Measurements from ENCODE around the gene SERTAD2. TPM values are rescaled to one million over a fixed set of nuclear protein-coding genes. Genes with fewer than 3 reads are reported as not detected.

SERTAD2 gene
- total RNA-seq, 4 donors from 2014 or later, result 5.4 to 22.1 (median 13.2) TPM

DNA sequence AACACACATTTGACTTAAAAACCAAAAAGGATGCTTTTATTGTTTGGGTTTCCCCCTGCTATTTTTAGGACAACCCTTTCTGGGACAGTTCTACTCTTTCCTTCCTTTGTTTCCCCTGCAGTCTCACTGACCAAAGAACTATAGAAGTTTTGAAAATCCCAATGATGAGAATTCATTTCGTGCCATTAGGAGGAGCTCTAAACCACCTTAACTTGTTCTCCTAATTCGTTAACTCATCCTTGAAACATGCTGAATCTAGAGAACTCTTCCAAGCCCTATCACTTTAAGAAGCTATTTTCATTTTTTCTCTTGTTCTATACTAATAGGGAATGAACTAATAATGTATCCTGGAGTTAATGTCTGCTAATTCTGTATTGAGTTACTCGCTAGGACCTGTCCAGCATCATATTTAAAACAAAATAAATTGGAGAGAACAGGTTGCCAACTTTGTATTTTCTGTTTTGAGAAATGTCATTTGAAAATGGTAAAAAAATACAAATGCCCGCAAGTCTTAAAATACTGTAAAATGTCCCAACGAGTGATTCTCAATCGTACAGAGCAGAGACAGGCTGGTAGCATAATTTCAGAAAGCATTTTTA is 66.7 kb downstream of the SERTAD2 start:
- H3K36me3 ChIP-seq, result peaks cover 0 to 38% (median 7%) of the 10 kb centered on the region in 4 donors
- peaks cover 0 to 7% (median 0%) of the 10 kb centered on the region in 4 donors for H3K4me1 ChIP-seq
- no peak for TF ChIP-seq EP300 (IDR thresholded peaks at IDR 0.05; ENCODE audit: low read depth)
- TF ChIP-seq, protein P1, sequence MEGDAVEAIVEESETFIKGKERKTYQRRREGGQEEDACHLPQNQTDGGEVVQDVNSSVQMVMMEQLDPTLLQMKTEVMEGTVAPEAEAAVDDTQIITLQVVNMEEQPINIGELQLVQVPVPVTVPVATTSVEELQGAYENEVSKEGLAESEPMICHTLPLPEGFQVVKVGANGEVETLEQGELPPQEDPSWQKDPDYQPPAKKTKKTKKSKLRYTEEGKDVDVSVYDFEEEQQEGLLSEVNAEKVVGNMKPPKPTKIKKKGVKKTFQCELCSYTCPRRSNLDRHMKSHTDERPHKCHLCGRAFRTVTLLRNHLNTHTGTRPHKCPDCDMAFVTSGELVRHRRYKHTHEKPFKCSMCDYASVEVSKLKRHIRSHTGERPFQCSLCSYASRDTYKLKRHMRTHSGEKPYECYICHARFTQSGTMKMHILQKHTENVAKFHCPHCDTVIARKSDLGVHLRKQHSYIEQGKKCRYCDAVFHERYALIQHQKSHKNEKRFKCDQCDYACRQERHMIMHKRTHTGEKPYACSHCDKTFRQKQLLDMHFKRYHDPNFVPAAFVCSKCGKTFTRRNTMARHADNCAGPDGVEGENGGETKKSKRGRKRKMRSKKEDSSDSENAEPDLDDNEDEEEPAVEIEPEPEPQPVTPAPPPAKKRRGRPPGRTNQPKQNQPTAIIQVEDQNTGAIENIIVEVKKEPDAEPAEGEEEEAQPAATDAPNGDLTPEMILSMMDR (IDR thresholded peaks at IDR 0.05), result peak; percentile 50 to 67 (median 59)
- H3K4me3 ChIP-seq, result no peak overlapping the region
- H3K27ac ChIP-seq, result no peak overlapping the region
- in situ Hi-C loops (cut with MboI; ENCODE audit: low pct_ligation_motif_present in 1 of 4, low pct_unique_long_range_greater_than_20kb in 1 of 4, low sequenced_read_pairs in 3 of 4), result no loop called here
- no peak for DNase-seq
- 57 to 67% methylated on average over 6 of the region's 6 CpGs for WGBS, 2 donors (ENCODE audit: low coverage in 1 of 2)
- no peaks in the 10 kb centered on the region for H3K27me3 ChIP-seq
- intact Hi-C loops (cut with DNase I; ENCODE audit: low total_unique reads), result no loop called here
- no peaks in the 10 kb centered on the region for H3K9me3 ChIP-seq

DNA sequence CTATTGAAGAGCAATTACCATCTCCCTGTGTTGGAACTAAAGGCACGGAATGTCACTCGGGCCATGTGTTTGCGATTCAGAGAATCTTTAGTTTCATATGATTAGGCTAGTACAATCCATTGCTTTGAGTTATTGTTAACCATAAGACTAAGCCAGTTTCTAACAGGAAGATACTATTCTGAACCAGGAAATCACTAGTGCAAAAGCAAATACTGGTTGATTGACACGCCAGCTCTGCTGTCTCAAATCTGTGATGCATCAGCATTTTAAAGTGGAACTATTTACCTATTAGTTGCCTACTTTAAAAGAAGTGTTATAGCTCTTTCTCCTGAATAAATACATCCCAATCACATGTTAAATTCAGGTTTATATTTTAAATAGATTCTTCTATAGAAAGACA is 67.7 kb downstream of the SERTAD2 start:
- Histone ChIP-seq H3K9me3 (no peaks in the 10 kb centered on the region), H3K27ac (no peak overlapping the region), H3K4me3 (no peak overlapping the region), H3K27me3 (no peaks in the 10 kb centered on the region), H3K4me1 (peaks cover 0 to 7% (median 0%) of the 10 kb centered on the region in 4 donors), H3K36me3 (peaks cover 0 to 38% (median 2%) of the 10 kb centered on the region in 4 donors)
- intact Hi-C loops (cut with DNase I; ENCODE audit: low total_unique reads) (no loop called here), in situ Hi-C loops (cut with MboI; ENCODE audit: low pct_ligation_motif_present in 1 of 4, low pct_unique_long_range_greater_than_20kb in 1 of 4, low sequenced_read_pairs in 3 of 4) (no loop called here)
- no peak for DNase-seq
- WGBS, 2 donors (ENCODE audit: low coverage in 1 of 2), result 57 to 71% methylated on average over 1 to 4 of the region's 4 CpGs
- TF ChIP-seq EP300 (IDR thresholded peaks at IDR 0.05; ENCODE audit: low read depth) (no peak), POLR2A (IDR thresholded peaks at IDR 0.05) (no peak), POLR2AphosphoS5 (IDR thresholded peaks at IDR 0.05) (no peak)
- TF ChIP-seq, protein P1 (IDR thresholded peaks at IDR 0.05), result no peak

- H3K4me1 ChIP-seq, result peaks cover 0 to 7% (median 0%) of the 10 kb centered on the region in 4 donors
- DNase-seq, result no peak
- H3K27ac ChIP-seq, result no peak overlapping the region
- H3K9me3 ChIP-seq, result no peaks in the 10 kb centered on the region
- H3K4me3 ChIP-seq, result no peak overlapping the region
- H3K36me3 ChIP-seq, result peaks cover 0 to 28% (median 4%) of the 10 kb centered on the region in 4 donors
- in situ Hi-C loops (cut with MboI; ENCODE audit: low pct_ligation_motif_present in 1 of 4, low pct_unique_long_range_greater_than_20kb in 1 of 4, low sequenced_read_pairs in 3 of 4) (no loop called here), intact Hi-C loops (cut with DNase I; ENCODE audit: low total_unique reads) (no loop called here)
- TF ChIP-seq, protein P1 (IDR thresholded peaks at IDR 0.05), result no peak
- TF ChIP-seq POLR2A (IDR thresholded peaks at IDR 0.05), result no peak
- no peak for TF ChIP-seq POLR2AphosphoS5 (IDR thresholded peaks at IDR 0.05)
- no peak for TF ChIP-seq EP300 (IDR thresholded peaks at IDR 0.05; ENCODE audit: low read depth)
- no peaks in the 10 kb centered on the region for H3K27me3 ChIP-seq
- WGBS, 2 donors (ENCODE audit: low coverage in 1 of 2), result 69 to 73% methylated on average over 5 of the region's 5 CpGs
Measured at GRCh38 chr2:64582774-64583340, 70.9 kb downstream of the SERTAD2 start.

- no peaks in the 10 kb centered on the region for H3K27me3 ChIP-seq
- peaks cover 0 to 30% (median 6%) of the 10 kb centered on the region in 4 donors for H3K36me3 ChIP-seq
- H3K4me1 ChIP-seq, result peaks cover 0 to 4% (median 0%) of the 10 kb centered on the region in 4 donors
- no peak for DNase-seq
- 94 to 100% methylated on average over 1 of the region's 1 CpG for WGBS, 2 donors (ENCODE audit: low coverage in 1 of 2)
- H3K27ac ChIP-seq, result no peak overlapping the region
- no peaks in the 10 kb centered on the region for H3K9me3 ChIP-seq
- in situ Hi-C loops (cut with MboI; ENCODE audit: low pct_ligation_motif_present in 1 of 4, low pct_unique_long_range_greater_than_20kb in 1 of 4, low sequenced_read_pairs in 3 of 4), result no loop called here
- H3K4me3 ChIP-seq, result no peak overlapping the region
- intact Hi-C loops (cut with DNase I; ENCODE audit: low total_unique reads), result no loop called here
- TF ChIP-seq POLR2A (IDR thresholded peaks at IDR 0.05), result no peak
- no peak for TF ChIP-seq POLR2AphosphoS5 (IDR thresholded peaks at IDR 0.05)
- TF ChIP-seq EP300 (IDR thresholded peaks at IDR 0.05; ENCODE audit: low read depth), result no peak
- TF ChIP-seq, protein P1 (IDR thresholded peaks at IDR 0.05), result no peak
Measured at GRCh38 chr2:64581777-64582539, 71.8 kb downstream of the SERTAD2 start.

All from transverse colon (tissue), 4 donors.